22Rv1 (cell line): Measurements from ENCODE around the gene SMIM44.

Experiments used
- ZFX ChIP-seq: fragments of 450-650 bp; IDR thresholded peaks from 2 replicates; pipeline ENCODE4 v1.6.1; 2017; ENCODE audit warnings: antibody characterized with exemption, borderline replicate concordance
- TF ChIP-seq, protein P1 (sequence below): fragments of 450-650 bp; IDR thresholded peaks from 2 replicates; pipeline ENCODE4 v1.5.1; 2017; ENCODE audit warnings: mild to moderate bottlenecking

DNA sequence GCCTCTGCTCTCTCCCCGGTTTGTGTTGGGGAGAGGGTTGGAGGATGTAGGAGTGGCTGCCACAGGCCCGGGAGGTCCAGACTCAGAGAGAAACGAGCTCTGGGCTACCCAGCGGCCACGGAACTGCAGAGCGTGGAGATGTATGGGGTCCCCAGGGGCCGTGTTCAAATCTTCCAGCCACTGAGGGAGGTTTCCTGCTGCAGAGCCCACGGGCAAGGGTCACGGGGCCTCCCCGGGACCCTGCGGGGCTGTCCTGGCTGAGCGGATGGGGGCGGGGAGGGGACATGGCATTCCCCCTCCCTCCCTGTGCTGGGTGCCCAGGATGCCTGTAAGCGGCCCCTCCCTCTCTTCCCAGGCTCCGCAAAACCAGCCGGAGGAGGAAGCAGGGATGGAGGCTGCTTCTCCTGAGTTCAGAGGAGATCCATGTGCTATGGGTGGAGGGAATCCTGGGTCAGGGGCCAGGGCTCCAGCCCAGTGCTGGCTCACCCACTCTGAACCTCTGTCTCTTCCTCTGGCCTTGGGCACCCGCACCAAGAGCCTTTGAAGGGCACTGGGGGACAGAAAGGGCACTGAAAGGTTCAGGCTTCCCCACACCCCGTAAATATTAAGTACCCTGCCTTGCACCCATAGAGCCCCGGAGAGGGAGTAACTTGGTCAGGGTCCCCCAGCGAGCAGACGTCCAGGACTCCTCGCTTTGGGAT, 25.6 kb downstream of the SMIM44 start:
- no peak for TF ChIP-seq ZFX
- TF ChIP-seq, protein P1, sequence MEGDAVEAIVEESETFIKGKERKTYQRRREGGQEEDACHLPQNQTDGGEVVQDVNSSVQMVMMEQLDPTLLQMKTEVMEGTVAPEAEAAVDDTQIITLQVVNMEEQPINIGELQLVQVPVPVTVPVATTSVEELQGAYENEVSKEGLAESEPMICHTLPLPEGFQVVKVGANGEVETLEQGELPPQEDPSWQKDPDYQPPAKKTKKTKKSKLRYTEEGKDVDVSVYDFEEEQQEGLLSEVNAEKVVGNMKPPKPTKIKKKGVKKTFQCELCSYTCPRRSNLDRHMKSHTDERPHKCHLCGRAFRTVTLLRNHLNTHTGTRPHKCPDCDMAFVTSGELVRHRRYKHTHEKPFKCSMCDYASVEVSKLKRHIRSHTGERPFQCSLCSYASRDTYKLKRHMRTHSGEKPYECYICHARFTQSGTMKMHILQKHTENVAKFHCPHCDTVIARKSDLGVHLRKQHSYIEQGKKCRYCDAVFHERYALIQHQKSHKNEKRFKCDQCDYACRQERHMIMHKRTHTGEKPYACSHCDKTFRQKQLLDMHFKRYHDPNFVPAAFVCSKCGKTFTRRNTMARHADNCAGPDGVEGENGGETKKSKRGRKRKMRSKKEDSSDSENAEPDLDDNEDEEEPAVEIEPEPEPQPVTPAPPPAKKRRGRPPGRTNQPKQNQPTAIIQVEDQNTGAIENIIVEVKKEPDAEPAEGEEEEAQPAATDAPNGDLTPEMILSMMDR: no peak
